Fibroblast of gingiva (primary cell): Measurements from ENCODE around the gene SEPHS2.

Source experiments
- DNase-seq: peaks from one replicate; pipeline ENCODE4 v3.0.0-alpha.2; 2011; ENCODE audit warnings: low read depth

SEPHS2 gene

GRCh38 chr16:30429678-30430427 is 15.8 kb downstream of the SEPHS2 start, which contains the start of gene DCTPP1:
DCTPP1 (minus strand) TSS chr16:30430030; CDS start chr16:30429980, 50 bp downstream.
- DNase-seq = peak; percentile 93

- DNase-seq = no peak
Observed at GRCh38 chr16:30429418-30429677, 16.3 kb downstream of the SEPHS2 start.

- DNase-seq = no peak
Observed at GRCh38 chr16:30428055-30428454, 17.6 kb downstream of the SEPHS2 start.

- no peak for DNase-seq
Observed at GRCh38 chr16:30421010-30421409, 24.7 kb downstream of the SEPHS2 start.

GRCh38 chr16:30418350-30419181 is 27.1 kb downstream of the SEPHS2 start:
- DNase-seq = no peak

GRCh38 chr16:30417529-30418349 is 27.9 kb downstream of the SEPHS2 start:
- peak; percentile 92 for DNase-seq

- DNase-seq = no peak
Observed at GRCh38 chr16:30416624-30417528, 28.8 kb downstream of the SEPHS2 start.

GRCh38 chr16:30416047-30416603 is 29.5 kb downstream of the SEPHS2 start:
- no peak for DNase-seq

- no peak for DNase-seq
Observed at GRCh38 chr16:30414159-30414558, 31.5 kb downstream of the SEPHS2 start.

GRCh38 chr16:30413112-30413806 is 32.4 kb downstream of the SEPHS2 start:
- no peak for DNase-seq

GRCh38 chr16:30409125-30410060 is 36.3 kb downstream of the SEPHS2 start:
- peak; percentile 73 for DNase-seq

GRCh38 chr16:30407804-30408534 is 37.7 kb downstream of the SEPHS2 start:
- no peak for DNase-seq

GRCh38 chr16:30407102-30407803 is 38.4 kb downstream of the SEPHS2 start, which contains the start of gene ZNF771:
ZNF771 (plus strand) TSS chr16:30407606; CDS start chr16:30408054, 448 bp downstream.
- DNase-seq = peak; percentile 87

- DNase-seq = no peak
Observed at GRCh38 chr16:30406795-30407101, 38.9 kb downstream of the SEPHS2 start.

- no peak for DNase-seq
Observed at GRCh38 chr16:30401768-30402425, 43.8 kb downstream of the SEPHS2 start.

GRCh38 chr16:30399435-30400186 is 46.1 kb downstream of the SEPHS2 start:
- DNase-seq = no peak
